Sigmoid colon (tissue), 4 donors: Measurements from ENCODE around the gene PRSS48.

ENCODE experiments used
- CTCF ChIP-seq, 4 experiments: fragments of 450-650 bp in 3 of 4; fragments of 200-600 bp in 1 of 4; IDR thresholded peaks; one replicate each; pipeline ENCODE4 v1.5.1; 2016 to 2019; ENCODE audit warnings: antibody characterized with exemption in 4 of 4, mild to moderate bottlenecking in 3 of 4, moderate library complexity in 2 of 4
- EP300 ChIP-seq, 4 donors: sonication (generic); formaldehyde crosslinking; IDR thresholded peaks; one replicate each; pipeline ENCODE4 v1.6.1; 2017; ENCODE audit warnings: antibody characterized with exemption in 4 of 4

GRCh38 chr4:151304755-151305154 lies 27.8 kb downstream of the PRSS48 start:
- no peak for TF ChIP-seq CTCF (IDR thresholded peaks at IDR 0.05)
- no peak for TF ChIP-seq EP300 (IDR thresholded peaks at IDR 0.05)
